ENCODE results near the gene PRKCB. TPM values are rescaled to one million over a fixed set of nuclear protein-coding genes. Genes with fewer than 3 reads are reported as not detected.

The PRKCB gene
- total RNA-seq, 2 experiments from 2014 or later = 21.0 to 51.6 TPM

GRCh38 chr16:24138575-24138974 is 302.8 kb downstream of the PRKCB start:
- TF ChIP-seq CTCF (conservative IDR thresholded peaks at IDR 0.05; ENCODE audit: low read length) (no peak), EZH2phosphoT487 (IDR thresholded peaks at IDR 0.05; ENCODE audit: borderline replicate concordance, low read depth, low read length) (no peak)
- no peaks in the 10 kb centered on the region for H4K20me1 ChIP-seq (ENCODE audit: insufficient read depth, low read length)
- no peaks in the 10 kb centered on the region for H3K9me3 ChIP-seq (ENCODE audit: low read length)
- H3K79me2 ChIP-seq (ENCODE audit: insufficient read depth, low read depth, low read length) = no peaks in the 10 kb centered on the region
- intact Hi-C loops (cut with micrococcal nuclease; ENCODE audit: unreplicated experiment) = no loop called here
- no TSS peak for BruUV-seq (replicated peaks)
- no peak for DNase-seq (ENCODE audit: low spot score)
- no peaks in the 10 kb centered on the region for H3K36me3 ChIP-seq (ENCODE audit: insufficient read depth, low read length)
- POLR2A ChIA-PET = no interaction called here
- no peaks in the 10 kb centered on the region for H3K4me1 ChIP-seq (ENCODE audit: insufficient read depth, low read length, poor library complexity, severe bottlenecking)
- no peak overlapping the region for H3K4me2 ChIP-seq (ENCODE audit: low read length)
- CTCF ChIA-PET (ENCODE audit: unreplicated experiment) = interaction anchor here (0.5 kb wide), 1 partner anchor 364 kb away, joined by 6 read pairs; no protein-coding TSS in a partner anchor
- no peak overlapping the region for H3K27ac ChIP-seq (ENCODE audit: low read depth, low read length, poor library complexity, severe bottlenecking)
- H3K4me3 ChIP-seq (ENCODE audit: low read depth, low read length, poor library complexity, severe bottlenecking) = no peak overlapping the region
- no peaks in the 10 kb centered on the region for H3K9me2 ChIP-seq (ENCODE audit: insufficient read depth, low read length)
- no peak overlapping the region for H2AFZ ChIP-seq (ENCODE audit: low read length)

DNA sequence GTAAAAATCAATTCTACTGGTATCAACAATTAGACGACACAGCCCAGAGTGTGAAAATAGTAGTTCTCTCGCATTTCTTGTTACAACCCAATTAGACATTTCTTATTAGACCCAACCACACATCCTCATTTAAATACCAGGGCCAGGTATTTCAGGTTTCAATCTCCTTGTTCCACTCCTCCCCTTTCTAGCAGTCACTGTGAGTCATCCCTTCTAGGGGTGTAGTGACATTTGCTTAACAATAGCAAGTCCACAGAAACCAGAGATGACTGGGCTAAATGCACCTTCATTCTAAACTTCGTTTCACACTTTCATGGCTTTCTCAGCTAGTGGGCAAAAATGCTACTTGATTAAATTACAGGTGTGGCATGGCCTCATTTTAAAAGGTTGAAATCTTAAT is 303.5 kb downstream of the PRKCB start:
- intact Hi-C loops (cut with micrococcal nuclease; ENCODE audit: unreplicated experiment) = no loop called here
- POLR2A ChIA-PET = no interaction called here
- DNase-seq (ENCODE audit: low spot score) = no peak

DNA sequence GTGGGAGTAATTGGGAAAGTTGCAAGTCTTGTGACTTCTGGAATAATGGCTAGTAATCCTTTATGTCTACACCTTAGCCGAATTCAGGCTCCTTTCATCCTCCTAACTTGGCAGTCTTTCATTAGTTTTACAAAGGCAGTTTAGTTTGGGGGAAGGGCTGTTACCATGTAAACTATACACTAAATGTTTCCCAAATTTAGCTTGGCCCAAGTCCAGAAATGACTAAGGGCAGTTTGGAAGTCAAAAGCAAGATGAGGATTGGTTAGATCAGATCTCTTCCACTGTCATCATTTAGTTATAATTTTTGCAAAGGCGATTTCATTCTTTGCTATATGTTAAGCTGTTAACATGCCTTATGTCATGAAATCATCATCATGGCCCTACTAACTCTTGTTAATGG is 304.9 kb downstream of the PRKCB start:
- Histone ChIP-seq H3K36me3 (ENCODE audit: insufficient read depth, low read length) (no peaks in the 10 kb centered on the region), H2AFZ (ENCODE audit: low read length) (no peak overlapping the region), H3K4me3 (ENCODE audit: low read depth, low read length, poor library complexity, severe bottlenecking) (no peak overlapping the region), H3K79me2 (ENCODE audit: insufficient read depth, low read depth, low read length) (no peaks in the 10 kb centered on the region), H3K4me1 (ENCODE audit: insufficient read depth, low read length, poor library complexity, severe bottlenecking) (no peaks in the 10 kb centered on the region), H3K27ac (ENCODE audit: low read depth, low read length, poor library complexity, severe bottlenecking) (no peak overlapping the region), H4K20me1 (ENCODE audit: insufficient read depth, low read length) (no peaks in the 10 kb centered on the region), H3K9me3 (ENCODE audit: low read length) (no peaks in the 10 kb centered on the region), H3K4me2 (ENCODE audit: low read length) (no peak overlapping the region), H3K9me2 (ENCODE audit: insufficient read depth, low read length) (no peaks in the 10 kb centered on the region)
- ChIA-PET POLR2A (no interaction called here), CTCF (ENCODE audit: unreplicated experiment) (no interaction called here)
- DNase-seq (ENCODE audit: low spot score) = no peak
- no peak for TF ChIP-seq EZH2phosphoT487 (IDR thresholded peaks at IDR 0.05; ENCODE audit: borderline replicate concordance, low read depth, low read length)
- TF ChIP-seq CTCF (conservative IDR thresholded peaks at IDR 0.05; ENCODE audit: low read length) = no peak
- no TSS peak for BruUV-seq (replicated peaks)
- intact Hi-C loops (cut with micrococcal nuclease; ENCODE audit: unreplicated experiment) = no loop called here

More for the DNA sequence above, 303.5 kb downstream of the PRKCB start:
- Histone ChIP-seq H3K4me1 (ENCODE audit: insufficient read depth, low read length, poor library complexity, severe bottlenecking) (no peaks in the 10 kb centered on the region), H3K9me3 (ENCODE audit: low read length) (no peaks in the 10 kb centered on the region), H3K9me2 (ENCODE audit: insufficient read depth, low read length) (no peaks in the 10 kb centered on the region), H3K79me2 (ENCODE audit: insufficient read depth, low read depth, low read length) (no peaks in the 10 kb centered on the region), H3K27ac (ENCODE audit: low read depth, low read length, poor library complexity, severe bottlenecking) (no peak overlapping the region), H2AFZ (ENCODE audit: low read length) (no peak overlapping the region), H3K4me2 (ENCODE audit: low read length) (no peak overlapping the region), H3K36me3 (ENCODE audit: insufficient read depth, low read length) (no peaks in the 10 kb centered on the region), H3K4me3 (ENCODE audit: low read depth, low read length, poor library complexity, severe bottlenecking) (no peak overlapping the region), H4K20me1 (ENCODE audit: insufficient read depth, low read length) (no peaks in the 10 kb centered on the region)
- TF ChIP-seq CTCF (conservative IDR thresholded peaks at IDR 0.05; ENCODE audit: low read length) (no peak), EZH2phosphoT487 (IDR thresholded peaks at IDR 0.05; ENCODE audit: borderline replicate concordance, low read depth, low read length) (no peak)
- CTCF ChIA-PET (ENCODE audit: unreplicated experiment) = no interaction called here
- BruUV-seq (replicated peaks) = no TSS peak

Measured in OCI-LY7 (cell line).